Measurements from ENCODE around the gene SPTSSB.

SPTSSB gene, protein sequence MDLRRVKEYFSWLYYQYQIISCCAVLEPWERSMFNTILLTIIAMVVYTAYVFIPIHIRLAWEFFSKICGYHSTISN

DNA sequence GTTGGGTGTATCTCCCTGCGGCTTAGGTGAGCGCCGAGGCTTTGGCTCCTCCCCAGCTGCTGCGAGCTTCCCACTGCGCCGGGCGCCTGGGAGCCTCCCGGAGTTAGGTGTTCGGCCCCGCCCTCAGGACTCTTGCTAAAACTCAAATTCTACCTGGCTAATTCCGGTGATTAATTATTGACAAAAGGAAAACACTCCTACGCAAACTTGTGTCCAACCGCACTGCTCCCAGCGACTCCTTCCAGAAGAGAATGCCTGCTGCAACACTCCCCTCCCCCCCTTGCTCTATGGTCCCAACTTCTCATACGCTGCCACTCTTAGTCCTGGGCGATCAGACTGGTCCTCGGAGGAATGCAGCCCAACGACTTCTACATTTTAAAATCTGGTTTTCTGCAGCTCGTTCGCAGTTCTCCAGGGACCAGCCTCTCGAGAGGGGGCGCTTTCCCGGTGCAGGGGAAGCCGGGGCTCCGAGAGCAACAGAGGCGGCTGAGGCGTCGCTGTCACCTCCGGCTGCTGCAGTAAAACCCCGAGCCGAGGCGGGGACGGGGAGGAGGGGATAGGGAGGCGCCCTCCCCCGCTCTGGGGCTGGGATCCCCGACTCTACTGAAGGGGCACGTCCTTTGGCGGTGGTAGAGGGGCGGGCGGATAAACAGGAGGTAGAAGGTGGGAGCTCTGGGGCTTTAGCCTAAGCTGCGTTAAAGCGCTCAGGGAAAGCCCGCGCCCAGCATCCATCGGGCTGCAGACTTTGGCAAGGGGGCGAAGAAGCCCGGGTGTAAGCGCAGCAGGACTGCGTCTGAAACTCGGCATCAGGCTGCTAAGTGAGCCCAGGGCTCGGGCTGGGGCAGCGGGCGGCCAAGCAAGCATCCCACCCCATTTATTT lies at the start of gene SPTSSB:
SPTSSB (minus strand) TSS at position 77 of the 880 bp plus-strand sequence. CDS start 25,194 bp downstream, outside the sequence.
- DNase-seq (ENCODE audit: low read depth in 2 of 2): no peak

DNA sequence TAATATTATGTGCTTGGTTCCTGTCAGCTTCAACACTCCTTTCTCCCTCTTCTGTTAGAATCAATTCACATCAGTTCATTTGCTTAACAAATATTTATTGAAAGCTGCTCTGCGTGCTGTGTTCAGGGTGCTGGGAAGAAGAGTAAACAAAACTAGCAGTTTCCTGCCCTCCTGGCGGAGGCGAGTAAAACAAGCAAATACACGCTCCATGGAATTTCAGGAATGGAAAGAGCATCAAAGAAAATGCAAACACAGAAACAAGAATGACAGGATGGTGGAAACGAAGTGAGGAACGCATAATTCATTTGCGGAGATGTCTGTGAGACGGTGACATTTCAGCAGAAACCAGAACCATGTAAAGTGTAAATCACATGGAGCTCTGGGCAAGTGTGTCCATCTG lies 49.4 kb upstream of the SPTSSB start:
- DNase-seq (ENCODE audit: low read depth in 2 of 2): no peak

DNA sequence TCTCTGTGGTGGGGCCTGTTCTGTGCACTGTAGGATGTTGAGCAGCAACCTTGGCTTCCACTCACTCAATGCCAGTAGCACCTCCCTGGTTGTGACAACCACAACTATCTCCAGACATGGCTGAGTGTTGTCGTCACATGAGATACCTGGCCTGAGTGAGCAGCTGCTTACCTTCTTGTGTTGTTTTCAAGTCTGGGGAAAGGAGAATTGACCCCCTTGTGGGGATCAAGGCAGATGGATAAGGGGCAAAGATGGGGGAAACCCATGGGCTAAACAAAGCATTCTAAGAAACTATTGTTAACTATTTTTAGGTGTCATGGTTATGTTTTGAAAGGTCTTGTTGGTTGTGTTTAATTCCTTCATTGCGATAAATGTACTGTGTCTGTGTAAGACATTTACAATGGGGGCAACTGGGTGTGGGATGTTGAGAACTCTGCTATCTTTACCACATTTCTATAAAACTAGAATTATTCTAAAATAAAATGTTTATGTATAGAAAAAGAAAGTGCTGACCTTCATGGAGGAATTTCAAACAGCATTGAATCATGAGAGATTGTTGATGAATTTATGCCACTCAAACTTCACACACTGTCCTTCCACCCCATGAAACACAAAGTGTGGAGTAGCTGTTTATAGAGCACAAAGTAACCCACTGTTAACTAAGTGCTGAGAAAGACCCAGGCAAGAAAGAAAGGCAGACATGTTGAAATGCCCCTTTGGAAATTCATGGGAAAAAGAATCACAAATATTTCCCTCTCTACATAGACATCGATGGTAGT lies 48.4 kb upstream of the SPTSSB start:
- no peak for DNase-seq (ENCODE audit: low read depth in 2 of 2)

DNA sequence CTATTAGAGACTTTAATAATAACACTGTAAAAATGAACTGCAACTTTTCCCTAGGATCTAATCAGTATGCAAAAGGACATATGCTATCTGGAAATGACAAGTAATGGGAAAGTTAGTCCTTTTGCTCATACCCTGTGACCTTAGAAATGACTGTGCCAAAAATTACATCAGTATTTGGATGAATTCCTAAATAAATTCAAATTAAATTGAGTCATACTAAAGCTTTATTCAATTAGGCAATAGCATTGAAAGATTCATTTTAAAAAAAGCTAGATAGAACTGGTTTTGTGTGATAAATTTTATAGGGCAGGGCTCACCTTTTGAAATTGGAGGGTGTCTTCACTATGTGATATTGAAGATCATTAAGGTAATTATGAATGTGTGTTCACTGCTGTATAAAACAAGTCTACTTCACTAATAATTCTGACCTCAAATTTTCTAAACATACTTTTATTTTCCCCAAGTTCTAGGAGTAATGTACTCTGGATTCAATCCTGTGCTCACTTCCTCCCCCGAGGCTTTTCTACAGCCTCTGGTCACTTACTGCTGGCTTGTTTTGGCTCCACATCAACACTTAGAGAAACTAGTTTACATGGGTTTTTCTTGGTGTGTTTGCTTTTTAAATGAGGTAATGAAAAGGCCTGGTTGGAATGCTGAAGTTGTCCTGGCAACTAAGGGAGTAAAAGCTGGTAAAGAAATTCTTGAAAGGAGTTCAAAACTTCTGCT lies 44.4 kb upstream of the SPTSSB start:
- peak; percentile 36 to 40 for DNase-seq (ENCODE audit: low read depth in 2 of 2)

DNA sequence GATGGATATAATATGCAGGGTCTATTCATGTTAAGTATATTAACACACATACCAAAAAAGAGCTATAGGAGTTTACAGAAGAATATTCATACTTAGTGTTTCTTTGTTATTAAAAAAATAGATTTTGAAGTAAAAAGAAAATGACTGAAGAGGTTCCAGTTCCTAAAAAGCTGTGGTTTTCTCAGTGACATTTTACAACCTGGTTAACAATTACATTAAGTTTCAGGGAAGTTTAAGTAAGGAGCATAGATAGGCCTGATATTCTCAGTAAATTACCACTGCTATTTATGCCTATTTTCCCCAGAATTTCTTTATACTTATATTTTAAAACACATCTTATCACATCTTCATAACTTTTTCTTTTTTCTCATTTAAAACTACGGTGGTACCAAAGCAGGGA lies 43.6 kb upstream of the SPTSSB start:
- no peak for DNase-seq (ENCODE audit: low read depth in 2 of 2)

DNA sequence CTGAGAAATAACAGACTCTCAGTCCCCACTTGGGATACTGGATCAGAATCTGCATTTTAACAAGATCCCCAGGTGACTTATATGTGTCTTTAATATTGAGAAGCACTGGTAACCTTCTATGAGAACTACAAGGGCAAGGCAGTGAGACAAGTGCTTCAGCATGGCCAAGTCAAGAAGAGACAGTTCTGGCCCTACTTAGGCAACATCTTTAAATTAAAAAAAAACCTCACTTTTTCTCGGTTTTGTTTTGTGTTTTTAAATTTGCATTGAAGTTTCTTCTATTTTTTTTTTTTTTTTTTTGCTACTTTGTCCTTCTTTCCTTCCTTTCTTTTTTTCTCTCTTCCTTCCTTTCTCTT lies 42.5 kb upstream of the SPTSSB start:
- no peak for DNase-seq (ENCODE audit: low read depth in 2 of 2)

DNA sequence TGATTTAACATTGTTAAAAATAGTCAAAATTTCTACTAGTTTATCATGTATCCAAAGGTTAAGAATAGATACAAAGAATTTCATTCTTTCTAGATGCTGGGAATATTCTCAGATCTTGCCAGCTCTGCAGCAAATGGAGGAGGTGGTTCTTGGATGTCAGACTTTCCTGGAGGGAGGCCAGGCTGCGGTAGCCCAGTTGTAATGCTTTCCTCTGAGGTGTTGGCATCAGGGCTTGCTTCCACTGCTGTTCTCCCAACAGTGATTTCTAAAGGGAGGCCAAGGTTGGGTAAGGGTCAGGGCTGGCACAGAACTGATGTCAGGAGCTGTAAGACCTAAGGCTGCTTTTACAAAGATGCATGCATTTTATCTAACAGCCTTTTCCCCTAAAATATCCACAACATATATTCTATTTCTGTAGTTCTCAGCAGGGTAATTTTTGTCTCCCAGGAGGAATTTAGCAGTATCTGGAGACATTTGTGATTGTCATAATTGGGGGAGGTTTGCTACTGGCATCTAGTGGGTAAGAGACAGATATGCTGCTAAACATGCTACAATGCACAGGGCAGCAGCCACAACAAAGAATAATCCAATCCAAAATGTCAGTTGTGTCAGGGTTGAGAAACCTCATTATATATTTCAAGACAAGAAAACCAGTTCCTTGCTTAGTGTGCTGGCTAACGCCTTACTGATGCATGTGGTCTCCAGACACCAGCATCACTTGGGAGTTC lies 42.0 kb upstream of the SPTSSB start:
- no peak for DNase-seq (ENCODE audit: low read depth in 2 of 2)

DNA sequence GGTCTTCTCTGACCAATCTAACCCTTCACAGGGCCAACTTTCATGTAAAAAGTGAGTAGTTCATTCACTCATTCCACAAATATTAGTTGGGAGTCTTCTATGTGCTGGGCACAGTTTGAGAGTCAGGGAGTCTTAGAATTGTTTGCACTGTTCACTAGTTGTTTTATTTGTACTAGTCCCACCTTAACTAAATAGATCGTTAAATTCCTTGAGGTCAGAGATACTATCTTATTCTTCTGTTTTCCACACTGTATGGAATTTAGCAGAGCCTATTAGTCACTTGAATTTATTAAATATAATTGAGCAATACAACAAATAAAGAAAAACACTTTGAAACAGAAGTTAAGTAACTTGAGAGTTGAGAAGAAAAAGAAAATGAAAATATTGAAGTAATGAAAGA lies 40.8 kb upstream of the SPTSSB start:
- DNase-seq (ENCODE audit: low read depth in 2 of 2): no peak

DNA sequence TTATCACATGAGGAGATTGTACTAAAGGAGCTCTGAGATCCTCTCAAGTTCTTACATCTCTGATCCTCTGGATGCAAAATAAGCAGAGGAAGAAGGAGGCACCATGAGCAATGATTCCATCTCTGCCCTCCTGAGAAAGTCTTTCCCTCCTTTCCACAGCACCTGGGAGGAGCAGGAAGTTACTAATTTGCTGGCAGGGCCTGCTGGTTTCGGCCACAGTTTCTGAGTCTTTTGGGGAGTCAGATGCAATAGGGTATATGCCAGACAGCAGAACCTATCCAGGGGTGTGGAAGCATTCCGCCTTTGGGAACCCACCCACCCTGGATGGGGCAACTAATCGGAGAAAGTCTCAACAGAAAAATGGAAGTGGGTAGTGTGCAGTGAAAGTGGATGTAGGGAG lies 38.5 kb upstream of the SPTSSB start:
- DNase-seq (ENCODE audit: low read depth in 2 of 2): no peak

DNA sequence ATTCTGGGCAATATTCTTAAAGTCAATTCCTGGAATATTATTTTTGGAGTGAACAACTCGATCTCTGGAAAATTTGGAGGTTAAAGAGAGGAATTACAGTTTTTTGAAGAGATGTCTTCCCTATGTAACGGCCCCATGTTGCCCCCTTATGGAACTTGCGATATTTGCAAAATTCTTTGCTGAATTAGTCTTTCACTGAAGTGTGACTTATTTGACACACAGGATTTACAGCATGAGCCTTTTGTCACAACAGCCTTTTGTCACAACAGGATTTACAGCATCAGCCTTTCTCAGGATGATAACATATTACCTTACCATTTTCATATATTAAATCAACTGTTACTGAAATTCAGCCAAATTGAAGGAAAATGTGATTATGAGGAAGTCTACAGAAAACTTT lies 37.8 kb upstream of the SPTSSB start:
- DNase-seq (ENCODE audit: low read depth in 2 of 2): peak in 1 of 2 experiments; percentile 18

DNA sequence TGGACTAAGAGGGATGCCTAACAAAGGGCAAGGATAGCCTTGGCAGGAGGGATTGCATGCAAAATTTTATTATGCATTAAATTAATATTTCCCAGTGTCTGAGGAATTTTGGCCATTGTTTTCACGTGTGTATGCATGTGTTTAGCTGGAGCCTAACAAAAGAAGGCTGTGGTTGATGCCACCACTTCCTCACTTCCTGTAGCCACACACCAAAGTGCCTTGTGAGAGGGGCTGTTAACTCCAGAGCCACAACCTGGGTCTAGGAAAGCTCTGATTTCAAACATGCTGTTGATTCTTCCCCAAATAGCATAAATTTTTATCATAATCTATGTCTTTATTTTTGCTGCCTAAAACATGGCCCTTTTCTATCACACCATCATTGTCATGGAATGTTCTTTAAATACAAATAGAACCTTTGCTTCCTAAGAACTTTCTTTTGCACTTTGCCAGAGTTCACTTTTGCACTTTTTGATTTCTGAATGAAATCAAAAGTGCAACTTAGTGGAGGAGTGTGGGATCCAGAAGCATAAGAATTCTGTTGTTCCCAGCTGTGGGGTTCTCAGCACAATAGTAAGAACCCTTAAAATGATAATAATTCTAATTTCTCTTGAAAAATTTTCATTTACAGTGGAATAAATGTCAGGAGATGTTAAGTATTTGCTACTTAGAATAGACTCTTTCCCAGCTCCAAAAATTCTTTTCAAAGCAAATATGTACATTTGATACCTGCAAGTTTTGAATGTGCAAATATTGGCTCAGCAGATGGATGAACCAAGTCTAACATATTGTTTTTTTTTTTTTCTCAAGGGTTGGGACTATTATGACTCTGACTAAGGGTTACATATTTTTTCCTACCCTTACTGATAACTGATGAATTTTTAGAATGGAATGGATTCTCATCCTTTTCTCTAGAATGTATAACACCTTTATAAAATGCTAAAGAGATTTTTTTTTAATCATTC lies 35.6 kb upstream of the SPTSSB start:
- no peak for DNase-seq (ENCODE audit: low read depth in 2 of 2)

DNA sequence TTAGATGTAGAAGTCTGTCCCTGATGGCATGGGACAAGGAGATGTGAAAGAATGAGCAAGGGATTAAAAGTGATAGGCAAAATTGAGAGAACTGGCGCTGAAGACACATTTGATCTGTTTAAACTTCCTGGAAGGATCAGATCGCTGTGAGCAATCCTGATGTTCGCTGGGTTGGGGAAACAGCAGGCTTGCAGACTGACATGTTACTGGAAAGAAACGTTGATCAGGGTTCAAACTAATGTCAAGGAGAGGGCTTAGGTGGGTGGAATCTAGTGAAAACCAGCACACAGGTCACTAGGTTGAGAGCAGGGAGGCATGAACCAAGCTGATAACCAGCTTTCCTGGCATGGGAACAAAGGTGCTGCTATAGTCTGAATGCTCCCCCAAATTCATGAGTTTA lies 34.5 kb upstream of the SPTSSB start:
- no peak for DNase-seq (ENCODE audit: low read depth in 2 of 2)

DNA sequence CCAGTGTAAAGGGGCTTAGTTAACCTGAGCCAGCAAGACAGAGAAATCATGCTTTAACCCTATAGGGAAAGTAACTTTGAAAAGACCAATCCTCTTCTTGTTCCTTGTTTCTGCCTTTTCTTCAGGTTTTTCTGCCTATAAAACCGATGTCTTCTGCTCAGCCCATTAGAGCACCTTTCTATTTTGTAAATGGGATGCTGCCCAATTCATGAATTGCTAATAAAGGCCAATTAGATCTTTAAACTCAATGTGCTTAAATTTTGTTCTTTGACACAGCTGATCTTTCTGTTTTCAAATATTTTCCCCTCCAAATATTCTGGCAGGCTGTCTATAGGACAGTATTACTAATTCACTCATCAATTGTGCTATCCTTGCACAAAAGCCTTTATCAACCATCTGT lies 33.8 kb upstream of the SPTSSB start:
- no peak for DNase-seq (ENCODE audit: low read depth in 2 of 2)

DNA sequence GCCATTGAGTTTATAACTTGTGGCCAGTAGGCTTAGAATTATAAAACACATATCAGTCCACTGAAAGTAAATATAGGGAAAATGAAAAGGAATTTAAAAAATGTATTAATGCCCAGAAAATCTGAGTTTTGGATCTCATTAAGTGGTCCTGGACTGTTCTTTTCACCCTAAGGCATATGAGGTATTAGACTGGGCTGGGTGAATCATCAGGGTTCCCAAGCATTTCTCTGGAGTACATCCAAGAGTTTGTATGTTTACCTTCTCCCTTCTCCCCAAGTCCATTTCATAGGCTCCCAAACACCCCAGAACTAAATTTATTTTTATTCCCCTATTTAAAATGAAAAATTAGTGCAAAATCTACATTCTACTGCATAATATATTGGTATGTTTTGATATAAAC lies 31.9 kb upstream of the SPTSSB start:
- no peak for DNase-seq (ENCODE audit: low read depth in 2 of 2)

DNA sequence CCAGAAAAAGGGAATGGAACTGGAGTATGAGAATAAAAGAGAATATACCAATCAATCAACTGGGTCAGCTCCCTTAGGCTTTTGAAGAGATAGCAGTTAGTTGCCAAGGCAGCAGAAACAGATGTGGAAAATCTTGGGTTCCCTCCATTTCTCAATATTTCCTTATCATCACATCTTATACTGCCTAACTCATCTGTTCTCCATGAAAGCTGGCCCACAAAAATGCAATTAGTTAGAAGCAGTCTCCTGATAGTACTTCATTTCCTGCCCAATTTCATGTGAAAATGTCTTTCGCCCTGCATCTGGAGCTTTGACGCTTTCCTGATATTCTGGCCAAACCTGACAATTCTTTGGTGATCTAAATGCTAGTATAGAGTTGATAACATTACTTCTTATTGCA lies 30.1 kb upstream of the SPTSSB start:
- peak; percentile 42 to 48 for DNase-seq (ENCODE audit: low read depth in 2 of 2)

DNA sequence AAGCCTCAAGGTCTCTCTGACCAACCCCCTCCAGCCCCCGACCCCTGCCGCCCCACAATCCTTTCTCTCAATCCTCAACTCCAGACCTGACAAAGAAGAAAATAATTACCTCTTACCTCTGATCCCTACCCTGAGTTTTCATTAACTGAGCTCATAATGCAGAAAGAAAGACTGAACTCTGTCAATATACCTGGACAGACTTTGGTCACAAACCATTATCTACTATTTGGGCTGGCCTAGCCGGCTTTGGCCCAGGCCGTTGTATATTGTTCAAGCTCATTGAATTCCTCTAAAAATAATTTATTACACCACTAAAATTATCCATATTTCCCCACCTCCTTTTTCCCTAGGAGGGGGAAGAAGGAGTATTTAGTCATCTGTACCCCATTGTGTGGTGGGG lies 29.3 kb upstream of the SPTSSB start:
- no peak for DNase-seq (ENCODE audit: low read depth in 2 of 2)

DNA sequence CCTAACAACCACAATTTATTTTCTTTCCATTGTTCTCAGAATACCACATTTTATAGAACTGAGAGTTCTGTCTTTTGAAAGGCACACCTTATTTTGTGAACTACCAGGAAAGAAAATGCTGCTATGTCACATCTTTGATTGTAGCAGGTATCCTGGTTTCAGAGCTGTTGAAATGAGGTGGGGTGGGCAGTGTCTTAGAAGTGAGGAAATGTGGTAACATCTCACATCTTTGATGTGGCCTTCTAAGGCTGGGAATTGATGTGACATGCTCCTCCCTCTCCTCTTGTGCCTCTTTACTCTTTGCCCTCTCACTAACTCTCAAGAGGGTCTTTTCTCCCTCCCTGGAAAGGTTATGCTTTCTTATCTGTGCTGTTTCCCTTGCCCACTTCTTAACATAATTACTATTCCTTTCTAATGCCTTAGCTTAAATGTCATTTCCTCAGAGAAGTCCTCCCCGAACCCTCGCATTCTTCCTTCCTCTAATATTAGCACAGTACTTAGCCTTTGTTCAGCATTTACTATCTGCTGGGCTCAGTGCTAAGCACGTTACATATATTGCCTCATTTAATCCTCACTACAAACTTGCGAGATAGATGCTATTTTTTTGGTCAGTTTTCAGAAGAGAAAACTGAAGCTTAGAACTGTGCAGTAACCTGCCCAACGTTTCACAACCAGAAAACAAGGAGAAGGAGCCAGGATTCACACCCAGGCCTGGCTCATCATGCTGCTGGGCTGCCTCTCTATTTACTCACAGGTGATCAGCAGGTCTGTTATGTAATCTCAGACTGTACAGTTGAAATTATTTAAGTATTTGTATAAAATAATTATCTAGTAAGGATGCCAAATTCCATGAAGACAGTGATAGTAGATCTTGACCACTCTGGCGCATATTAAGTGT lies 24.0 kb upstream of the SPTSSB start:
- no peak for DNase-seq (ENCODE audit: low read depth in 2 of 2)

DNA sequence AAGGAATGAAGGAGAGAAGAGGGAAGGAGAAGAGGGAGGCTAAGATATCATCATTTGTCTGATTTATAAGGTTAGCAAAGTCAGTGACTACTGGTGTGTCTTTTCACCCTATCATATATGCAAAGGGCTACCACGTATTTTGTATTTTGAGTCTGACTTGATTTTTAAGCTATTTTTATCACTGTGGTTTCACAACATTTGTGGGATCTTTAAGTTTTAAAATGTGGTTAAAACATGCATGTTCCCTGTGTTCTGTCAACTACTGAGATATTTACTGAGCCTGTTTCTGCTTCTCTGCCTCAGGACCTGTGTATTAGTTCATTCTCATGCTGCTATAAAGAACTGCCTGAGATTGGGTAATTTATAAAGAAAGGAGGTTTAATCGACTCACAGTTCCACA lies 22.5 kb upstream of the SPTSSB start:
- DNase-seq (ENCODE audit: low read depth in 2 of 2): no peak

DNA sequence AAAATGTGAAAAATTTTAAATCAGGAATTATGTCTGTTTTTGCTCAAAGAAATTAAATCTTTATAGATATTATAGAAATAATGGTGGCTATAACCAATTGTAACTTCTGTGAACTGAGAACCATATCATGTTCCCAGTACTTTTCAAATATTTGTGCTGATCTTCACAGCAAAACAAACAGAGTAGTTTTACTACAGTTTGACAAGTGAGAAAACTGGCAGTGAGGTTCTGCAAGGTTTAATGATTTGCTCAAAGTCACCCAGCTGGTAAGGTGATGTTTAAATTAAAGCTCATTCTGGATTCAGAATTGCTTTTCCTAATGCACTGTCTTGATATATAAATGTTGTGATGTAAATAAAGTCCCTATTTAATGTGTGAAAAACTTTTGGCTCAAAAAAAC lies 22.0 kb upstream of the SPTSSB start:
- DNase-seq (ENCODE audit: low read depth in 2 of 2): no peak
